Karpas-422 (cell line): ENCODE results near the gene FURIN. TPM values are rescaled to one million over a fixed set of nuclear protein-coding genes. Genes with fewer than 3 reads are reported as not detected.
A peak's percentile ranks its signal among the peaks of the same experiment; 100 is the strongest.

Source experiments
- DNase-seq: peaks from one replicate; pipeline ENCODE4 v3.0.0-alpha.2; 2015
- H2AFZ ChIP-seq: fragments of 200-600 bp; sonication (generic); 2 replicates; pipeline ENCODE4 v1.6.1; 2014; ENCODE audit warnings: antibody characterized with exemption, low read length, mixed read lengths
- H3K27ac ChIP-seq: fragments of 200-600 bp; sonication (generic); 2 replicates; pipeline ENCODE4 v1.5.1; 2014; ENCODE audit warnings: mild to moderate bottlenecking, low read length, moderate library complexity
- H3K27me3 ChIP-seq: fragments of 200-600 bp; sonication (generic); 2 replicates; pipeline ENCODE4 v1.6.1; 2014; ENCODE audit warnings: low read length, mixed read lengths
- H3K36me3 ChIP-seq: fragments of 200-600 bp; sonication (generic); 2 replicates; pipeline ENCODE4 v1.6.1; 2014; ENCODE audit warnings: low read length, mixed read lengths; ENCODE audit not compliant: insufficient read depth
- H3K4me1 ChIP-seq: fragments of 200-600 bp; sonication (generic); 2 replicates; pipeline ENCODE4 v1.6.1; 2014; ENCODE audit warnings: mild to moderate bottlenecking, low read length, mixed read lengths
- H3K4me2 ChIP-seq: fragments of 200-600 bp; sonication (generic); 2 replicates; pipeline ENCODE4 v1.6.1; 2014; ENCODE audit warnings: low read length, low read depth, mild to moderate bottlenecking; ENCODE audit not compliant: poor library complexity, severe bottlenecking
- H3K4me3 ChIP-seq: fragments of 200-600 bp; sonication (generic); 2 replicates; pipeline ENCODE4 v1.5.1; 2014; ENCODE audit warnings: mild to moderate bottlenecking, antibody characterized with exemption, low read length, mixed read lengths
- H3K79me2 ChIP-seq: fragments of 200-600 bp; sonication (generic); 2 replicates; pipeline ENCODE4 v1.6.1; 2014; ENCODE audit warnings: mild to moderate bottlenecking, low read length, mixed read lengths
- H3K9ac ChIP-seq: fragments of 200-600 bp; sonication (generic); 2 replicates; pipeline ENCODE4 v1.6.0; 2014; ENCODE audit warnings: low read length
- H3K9me2 ChIP-seq: fragments of 200-600 bp; sonication (generic), shearing (Covaris generic); replicated peaks from 2 replicates; pipeline ENCODE4 v1.6.0; 2014; ENCODE audit warnings: mild to moderate bottlenecking, low read length, moderate library complexity; ENCODE audit not compliant: insufficient read depth
- H3K9me3 ChIP-seq: fragments of 300-700, 200-600 bp; sonication (generic); 2 replicates; pipeline ENCODE4 v1.6.1; 2014; ENCODE audit warnings: low read length, mixed read lengths
- H4K20me1 ChIP-seq: fragments of 200-600 bp; sonication (generic); 2 replicates; pipeline ENCODE4 v1.6.1; 2014; ENCODE audit warnings: mild to moderate bottlenecking, antibody characterized with exemption, low read length, low read depth; ENCODE audit not compliant: insufficient read depth
- total RNA-seq: library from RNA; depleted of rRNA; stranded (reverse); fragments of >200 nt; shearing (Covaris generic); gene quantifications from 2 replicates; pipeline ENCODE4 v1.2.3, GENCODE V29; 2014; ENCODE audit warnings: low replicate concordance

Gene FURIN
- total RNA-seq, 1 experiment from 2014 or later = 30.4 TPM

- DNase-seq = no peak
- H3K27me3 ChIP-seq = no peaks in the 10 kb centered on the region
- no peak overlapping the region for H2AFZ ChIP-seq
- peak overlapping the region; percentile 87; the same call in 1 of the 2 replicates for H3K9ac ChIP-seq
- H3K79me2 ChIP-seq = peaks cover 28% of the 10 kb centered on the region
- peaks cover 42% of the 10 kb centered on the region for H3K4me1 ChIP-seq
- no peaks in the 10 kb centered on the region for H3K9me2 ChIP-seq
- H3K27ac ChIP-seq = no peak overlapping the region
- no peaks in the 10 kb centered on the region for H3K36me3 ChIP-seq
- no peaks in the 10 kb centered on the region for H3K9me3 ChIP-seq
- H3K4me2 ChIP-seq = peak overlapping the region; percentile 95
- peak overlapping the region; percentile 93 for H3K4me3 ChIP-seq
- no peaks in the 10 kb centered on the region for H4K20me1 ChIP-seq
Observed at GRCh38 chr15:90869601-90870353, 1.4 kb downstream of the FURIN start.

- H3K4me2 ChIP-seq = peak overlapping the region; percentile 95
- H3K9me3 ChIP-seq = no peaks in the 10 kb centered on the region
- no peaks in the 10 kb centered on the region for H3K27me3 ChIP-seq
- no peak overlapping the region for H2AFZ ChIP-seq
- H3K79me2 ChIP-seq = peaks cover 32% of the 10 kb centered on the region
- H3K4me1 ChIP-seq = peaks cover 42% of the 10 kb centered on the region
- H3K9ac ChIP-seq = peak overlapping the region; percentile 87
- peak overlapping the region; percentile 93 for H3K4me3 ChIP-seq
- no peaks in the 10 kb centered on the region for H4K20me1 ChIP-seq
- no peaks in the 10 kb centered on the region for H3K36me3 ChIP-seq
- no peaks in the 10 kb centered on the region for H3K9me2 ChIP-seq
- peak; percentile 72 for DNase-seq
- peak overlapping the region; percentile 52; the same call in 1 of the 2 replicates for H3K27ac ChIP-seq
Observed at GRCh38 chr15:90870354-90871138, 2.2 kb downstream of the FURIN start.

GRCh38 chr15:90871139-90871715, 2.8 kb downstream of the FURIN start:
- no peaks in the 10 kb centered on the region for H3K36me3 ChIP-seq

DNA sequence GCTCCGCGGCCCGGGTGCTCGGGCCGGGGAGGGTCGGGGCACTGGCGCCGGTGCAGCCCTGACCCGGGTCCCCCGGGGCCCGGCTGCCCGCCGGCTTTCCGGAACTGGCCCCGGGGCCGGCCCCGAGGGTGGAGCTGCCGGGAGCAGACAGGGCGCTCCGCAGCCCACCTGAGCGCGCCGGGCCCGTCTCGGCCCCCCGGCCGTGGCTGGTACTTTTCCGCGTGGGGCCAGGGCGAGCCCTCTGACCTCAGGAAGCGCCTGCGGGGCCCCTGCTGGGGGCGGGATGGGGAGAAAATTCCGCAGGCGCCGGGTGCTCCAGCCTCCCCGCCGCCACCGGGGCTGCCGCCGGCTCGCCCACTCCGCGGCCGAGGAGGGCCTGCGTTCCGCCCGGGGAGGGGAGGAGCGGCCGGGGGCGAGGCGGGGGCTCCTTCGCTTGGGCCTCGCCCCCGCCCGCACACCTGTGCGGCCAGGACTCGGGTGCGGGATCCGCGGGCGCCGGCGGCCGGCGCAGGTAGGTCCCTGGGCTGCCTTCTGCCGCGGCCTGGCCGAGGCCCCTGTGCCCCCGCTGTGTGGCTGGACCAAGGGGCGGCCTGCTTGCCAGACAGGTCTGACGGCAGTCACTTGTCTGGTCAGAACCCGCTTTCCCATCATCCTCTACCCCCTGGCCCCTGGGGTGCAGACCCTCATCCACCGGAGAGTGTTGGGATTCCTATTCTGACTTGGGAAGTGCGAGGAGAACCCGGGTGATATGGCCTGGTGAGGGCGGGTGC, 3.5 kb downstream of the FURIN start:
- no peaks in the 10 kb centered on the region for H3K9me3 ChIP-seq
- H3K27me3 ChIP-seq = no peaks in the 10 kb centered on the region
- H2AFZ ChIP-seq = peak overlapping the region; percentile 19; the same call in 1 of the 2 replicates
- H3K4me2 ChIP-seq = peak overlapping the region; percentile 95
- peaks cover 42% of the 10 kb centered on the region for H3K4me1 ChIP-seq
- no peaks in the 10 kb centered on the region; the same call in 1 of the 2 replicates for H3K36me3 ChIP-seq
- H3K9me2 ChIP-seq = no peaks in the 10 kb centered on the region
- H3K79me2 ChIP-seq = peaks cover 32% of the 10 kb centered on the region
- H3K9ac ChIP-seq = peak overlapping the region; percentile 87
- no peaks in the 10 kb centered on the region for H4K20me1 ChIP-seq
- H3K27ac ChIP-seq = peak overlapping the region; percentile 85
- DNase-seq = peak; percentile 56
- peak overlapping the region; percentile 93 for H3K4me3 ChIP-seq

More at GRCh38 chr15:90871139-90871715, 2.8 kb downstream of the FURIN start:
- DNase-seq = peak; percentile 64
- Histone ChIP-seq H3K9me3 (no peaks in the 10 kb centered on the region), H3K4me2 (peak overlapping the region; percentile 95), H2AFZ (no peak overlapping the region), H3K4me1 (peaks cover 42% of the 10 kb centered on the region), H3K79me2 (peaks cover 32% of the 10 kb centered on the region), H3K27ac (peak overlapping the region; percentile 85), H3K27me3 (no peaks in the 10 kb centered on the region), H3K9me2 (no peaks in the 10 kb centered on the region), H3K4me3 (peak overlapping the region; percentile 93), H4K20me1 (no peaks in the 10 kb centered on the region), H3K9ac (peak overlapping the region; percentile 87)

GRCh38 chr15:90872486-90873184, 4.2 kb downstream of the FURIN start:
- H2AFZ ChIP-seq = peak overlapping the region; percentile 19; the same call in 1 of the 2 replicates

DNA sequence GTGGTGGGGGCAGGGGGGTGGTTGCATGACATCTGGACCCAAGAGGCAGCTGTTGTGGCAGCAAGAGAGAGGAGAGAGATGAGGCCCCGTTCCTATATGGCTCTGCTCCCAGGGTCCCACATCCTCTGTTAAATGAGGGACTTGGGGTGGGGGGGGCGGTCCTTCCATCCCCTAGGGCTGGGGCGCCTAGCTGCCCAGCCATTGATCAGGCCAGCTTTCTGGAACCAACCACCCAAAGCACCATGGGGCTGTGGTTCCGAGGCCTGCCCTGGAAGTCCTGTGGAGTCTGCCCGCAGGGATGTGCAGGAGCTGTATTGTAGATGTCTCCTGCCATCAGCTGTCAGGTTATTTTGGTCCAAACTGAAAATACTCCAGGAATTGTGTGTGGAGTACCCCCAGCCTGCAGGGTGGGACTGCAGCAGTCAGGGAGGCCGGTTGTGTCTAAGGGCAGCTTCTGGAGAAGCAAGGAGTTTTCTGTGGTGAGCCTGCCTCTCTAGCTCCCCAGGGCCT, 5.2 kb downstream of the FURIN start:
- Histone ChIP-seq H3K4me3 (peak overlapping the region; percentile 93; the same call in 1 of the 2 replicates), H3K9me2 (no peaks in the 10 kb centered on the region), H3K27me3 (no peaks in the 10 kb centered on the region), H3K36me3 (no peaks in the 10 kb centered on the region; the same call in 1 of the 2 replicates), H3K4me2 (peak overlapping the region; percentile 95), H3K9me3 (no peaks in the 10 kb centered on the region), H3K27ac (peak overlapping the region; percentile 85), H3K9ac (peak overlapping the region; percentile 87), H4K20me1 (no peaks in the 10 kb centered on the region), H3K4me1 (peaks cover 42% of the 10 kb centered on the region), H3K79me2 (peaks cover 32% of the 10 kb centered on the region), H2AFZ (no peak overlapping the region)
- no peak for DNase-seq

More at GRCh38 chr15:90872486-90873184, 4.2 kb downstream of the FURIN start:
- Histone ChIP-seq H3K27me3 (no peaks in the 10 kb centered on the region), H3K4me3 (peak overlapping the region; percentile 93), H3K9me2 (no peaks in the 10 kb centered on the region), H4K20me1 (no peaks in the 10 kb centered on the region), H3K36me3 (no peaks in the 10 kb centered on the region; the same call in 1 of the 2 replicates), H3K4me2 (peak overlapping the region; percentile 95), H3K79me2 (peaks cover 32% of the 10 kb centered on the region), H3K9ac (peak overlapping the region; percentile 87), H3K27ac (peak overlapping the region; percentile 85), H3K4me1 (peaks cover 42% of the 10 kb centered on the region), H3K9me3 (no peaks in the 10 kb centered on the region)
- DNase-seq = peak; percentile 65

GRCh38 chr15:90873998-90874605, 5.7 kb downstream of the FURIN start:
- DNase-seq = no peak
- Histone ChIP-seq H3K4me2 (peak overlapping the region; percentile 95), H3K4me3 (no peak overlapping the region; the same call in 1 of the 2 replicates), H3K4me1 (peaks cover 41% of the 10 kb centered on the region), H3K9me2 (no peaks in the 10 kb centered on the region), H3K27ac (peak overlapping the region; percentile 85), H3K36me3 (no peaks in the 10 kb centered on the region; the same call in 1 of the 2 replicates), H4K20me1 (no peaks in the 10 kb centered on the region), H2AFZ (no peak overlapping the region), H3K9ac (peak overlapping the region; percentile 87), H3K79me2 (peaks cover 32% of the 10 kb centered on the region), H3K27me3 (no peaks in the 10 kb centered on the region), H3K9me3 (no peaks in the 10 kb centered on the region)
